HepG2 (cell line): ENCODE data around the gene MC2R.

ENCODE experiments used
- ATF2 ChIP-seq: sonication (generic); formaldehyde crosslinking; IDR thresholded peaks from 2 replicates; pipeline ENCODE4 v1.4.0; 2020; ENCODE audit warnings: missing genetic modification reagents
- CTCF ChIP-seq: sonication (generic); formaldehyde crosslinking; IDR thresholded peaks from 2 replicates; pipeline ENCODE4 v1.5.0; 2020; ENCODE audit warnings: mild to moderate bottlenecking, missing genetic modification reagents, moderate library complexity
- E2F1 ChIP-seq: sonication (generic); formaldehyde crosslinking; IDR thresholded peaks from 2 replicates; pipeline ENCODE4 v1.5.0; 2020; ENCODE audit warnings: missing genetic modification reagents
- EHMT2 ChIP-seq: fragments of 200-600 bp; sonication (generic); IDR thresholded peaks from 2 replicates; pipeline ENCODE4 v1.7.0; 2017; ENCODE audit warnings: antibody characterized with exemption, low read depth, low read length, borderline replicate concordance
- EP300 ChIP-seq, 3 experiments: sonication (generic) in 1 of 3; formaldehyde crosslinking in 1 of 3; IDR thresholded peaks; 2 replicates each; pipeline versions ENCODE4 v1.5.1 to v1.6.1; 2011 to 2020; ENCODE audit warnings: low read depth in 2 of 3, low read length in 2 of 3, borderline replicate concordance in 1 of 3, improper control_type of control experiment in 1 of 3, mild to moderate bottlenecking in 1 of 3, missing genetic modification reagents in 1 of 3, moderate library complexity in 1 of 3
- EZH2 ChIP-seq: conservative IDR thresholded peaks from 2 replicates; pipeline ENCODE4 v1.6.1; 2012; ENCODE audit warnings: mild to moderate bottlenecking, low read depth, low read length, moderate library complexity
- MED13 ChIP-seq: sonication (generic); formaldehyde crosslinking; IDR thresholded peaks from 2 replicates; pipeline ENCODE4 v1.5.0; 2020; ENCODE audit warnings: missing genetic modification reagents
- NFIC ChIP-seq: IDR thresholded peaks from 2 replicates; pipeline ENCODE4 v1.6.1; 2012; ENCODE audit warnings: mild to moderate bottlenecking, low read length, inconsistent platforms
- POLR2A ChIP-seq, 2 experiments: IDR thresholded peaks; 2 replicates each; pipeline ENCODE4 v1.6.1; 2011; ENCODE audit warnings: low read depth in 2 of 2, low read length in 2 of 2, mild to moderate bottlenecking in 1 of 2, moderate library complexity in 1 of 2; ENCODE audit not compliant: insufficient read depth in 1 of 2
- POLR2AphosphoS5 ChIP-seq: IDR thresholded peaks from 2 replicates; pipeline ENCODE4 v1.6.1; 2012; ENCODE audit warnings: low read depth, low read length
- SMAD3 ChIP-seq: sonication (generic); formaldehyde crosslinking; IDR thresholded peaks from 2 replicates; pipeline ENCODE4 v1.4.0; 2020; ENCODE audit warnings: missing genetic modification reagents
- ZNF619 ChIP-seq: sonication (generic); formaldehyde crosslinking; IDR thresholded peaks from 2 replicates; pipeline ENCODE4 v1.4.0; 2020; ENCODE audit warnings: mild to moderate bottlenecking, missing genetic modification reagents
- ZNF740 ChIP-seq: sonication (generic); formaldehyde crosslinking; IDR thresholded peaks from 2 replicates; pipeline ENCODE4 v1.4.0; 2020; ENCODE audit warnings: missing genetic modification reagents

- no peak for TF ChIP-seq EZH2
- no peak for TF ChIP-seq POLR2A (IDR thresholded peaks at IDR 0.05; ENCODE audit: insufficient read depth in 1 of 2, low read depth in 2 of 2, low read length in 2 of 2)
- no peak for TF ChIP-seq E2F1 (CRISPR knock-in tag)
- TF ChIP-seq CTCF = no peak
- TF ChIP-seq ATF2 (CRISPR knock-in tag) = no peak
- TF ChIP-seq MED13 = no peak
- TF ChIP-seq ZNF619 (CRISPR knock-in tag) = no peak
- no peak for TF ChIP-seq ZNF740 (CRISPR knock-in tag)
- no peak for TF ChIP-seq SMAD3 (CRISPR knock-in tag)
- no peak for TF ChIP-seq NFIC
- TF ChIP-seq EHMT2 = no peak
- no peak for TF ChIP-seq POLR2AphosphoS5
- TF ChIP-seq EP300 (IDR thresholded peaks at IDR 0.05; ENCODE audit: low read depth in 2 of 2, low read length in 2 of 2) = no peak
- no peak for TF ChIP-seq EP300 (CRISPR knock-in tag; IDR thresholded peaks at IDR 0.05; ENCODE audit: borderline replicate concordance)
Observed at GRCh38 chr18:13894531-13894930, 20.8 kb downstream of the MC2R start.
